Stomach (tissue), 4 donors: ENCODE data around the gene NEUROG1.

Source experiments
- POLR2A ChIP-seq, 4 donors: fragments of 450-650 bp; IDR thresholded peaks; one replicate each; pipeline ENCODE4 v1.6.1; 2016; ENCODE audit warnings: antibody characterized with exemption in 4 of 4, control low read depth in 2 of 4, mild to moderate bottlenecking in 1 of 4, moderate library complexity in 1 of 4
- TF ChIP-seq, protein P1 (sequence below), 7 experiments: fragments of 450-650 bp in 4 of 7; fragments of 200-600 bp in 3 of 7; sonication (generic) in 3 of 7; IDR thresholded peaks; one replicate each; pipeline ENCODE4 v1.5.1; 2016 to 2019; ENCODE audit warnings: antibody characterized with exemption in 7 of 7, control low read depth in 2 of 7, mild to moderate bottlenecking in 1 of 7

DNA sequence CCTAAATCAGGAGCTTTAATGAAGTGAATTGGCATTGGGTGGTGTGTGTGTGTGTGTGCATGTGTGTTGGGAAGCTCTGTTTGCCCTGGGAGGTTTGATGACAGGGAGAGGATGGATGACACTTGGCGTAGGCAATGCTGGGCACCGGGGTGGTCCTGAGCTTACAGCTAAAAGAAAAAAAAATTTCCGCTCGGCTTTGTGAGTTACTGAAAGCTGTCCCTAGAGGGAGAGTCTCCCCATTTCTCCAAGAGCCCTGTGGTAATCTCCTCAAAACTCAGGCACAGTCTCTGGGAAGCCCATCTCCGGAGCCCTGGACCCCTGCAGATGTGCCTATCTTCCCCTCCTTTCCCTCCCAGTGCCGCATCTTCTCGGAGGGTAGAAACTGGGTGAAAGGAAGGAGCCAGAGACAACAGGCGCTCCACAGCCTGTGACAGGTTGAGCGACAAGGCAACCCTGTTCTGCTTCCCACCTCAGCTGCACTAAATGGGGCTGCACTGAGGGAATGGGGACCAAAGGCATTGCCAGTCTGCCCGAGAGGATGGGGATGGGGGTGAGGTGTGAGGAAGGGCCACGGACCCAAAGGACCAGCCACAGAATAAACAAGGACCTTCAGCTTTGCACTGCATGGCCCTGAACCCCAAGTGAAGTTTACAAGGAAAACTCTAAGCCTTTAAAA, 47.8 kb downstream of the NEUROG1 start:
- no peak for TF ChIP-seq POLR2A (IDR thresholded peaks at IDR 0.05)
- TF ChIP-seq, protein P1, sequence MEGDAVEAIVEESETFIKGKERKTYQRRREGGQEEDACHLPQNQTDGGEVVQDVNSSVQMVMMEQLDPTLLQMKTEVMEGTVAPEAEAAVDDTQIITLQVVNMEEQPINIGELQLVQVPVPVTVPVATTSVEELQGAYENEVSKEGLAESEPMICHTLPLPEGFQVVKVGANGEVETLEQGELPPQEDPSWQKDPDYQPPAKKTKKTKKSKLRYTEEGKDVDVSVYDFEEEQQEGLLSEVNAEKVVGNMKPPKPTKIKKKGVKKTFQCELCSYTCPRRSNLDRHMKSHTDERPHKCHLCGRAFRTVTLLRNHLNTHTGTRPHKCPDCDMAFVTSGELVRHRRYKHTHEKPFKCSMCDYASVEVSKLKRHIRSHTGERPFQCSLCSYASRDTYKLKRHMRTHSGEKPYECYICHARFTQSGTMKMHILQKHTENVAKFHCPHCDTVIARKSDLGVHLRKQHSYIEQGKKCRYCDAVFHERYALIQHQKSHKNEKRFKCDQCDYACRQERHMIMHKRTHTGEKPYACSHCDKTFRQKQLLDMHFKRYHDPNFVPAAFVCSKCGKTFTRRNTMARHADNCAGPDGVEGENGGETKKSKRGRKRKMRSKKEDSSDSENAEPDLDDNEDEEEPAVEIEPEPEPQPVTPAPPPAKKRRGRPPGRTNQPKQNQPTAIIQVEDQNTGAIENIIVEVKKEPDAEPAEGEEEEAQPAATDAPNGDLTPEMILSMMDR (IDR thresholded peaks at IDR 0.05), result no peak
